IPS-18a (cell line): ENCODE results near the gene SETDB1.

Experiments used
- H3K27ac ChIP-seq: one replicate; pipeline ENCODE4 v1.5.1; 2013; ENCODE audit warnings: low read length
- H3K27me3 ChIP-seq: one replicate; pipeline ENCODE4 v1.6.1; 2013; ENCODE audit warnings: mild to moderate bottlenecking, low read length; ENCODE audit not compliant: control insufficient read depth, insufficient read depth
- H3K36me3 ChIP-seq: one replicate; pipeline ENCODE4 v1.6.1; 2013; ENCODE audit warnings: low read depth, low read length; ENCODE audit not compliant: control insufficient read depth
- H3K4me1 ChIP-seq: one replicate; pipeline ENCODE4 v1.6.1; 2013; ENCODE audit warnings: low read depth, low read length; ENCODE audit not compliant: control insufficient read depth
- H3K4me3 ChIP-seq: one replicate; pipeline ENCODE4 v1.5.1; 2013; ENCODE audit warnings: low read length
- H3K9ac ChIP-seq: one replicate; pipeline ENCODE4 v1.6.1; 2013; ENCODE audit warnings: mild to moderate bottlenecking, low read length, moderate library complexity
- H3K9me3 ChIP-seq: one replicate; pipeline ENCODE4 v1.6.1; 2013; ENCODE audit warnings: low read depth, low read length; ENCODE audit not compliant: control insufficient read depth

The SETDB1 gene

GRCh38 chr1:150969626-150970025 is 43.5 kb downstream of the SETDB1 start:
- no peaks in the 10 kb centered on the region for H3K27me3 ChIP-seq
- peaks cover 44% of the 10 kb centered on the region for H3K36me3 ChIP-seq
- H3K4me3 ChIP-seq: no peak overlapping the region
- H3K9me3 ChIP-seq: no peaks in the 10 kb centered on the region
- peaks cover 30% of the 10 kb centered on the region for H3K4me1 ChIP-seq
- H3K9ac ChIP-seq: no peak overlapping the region
- no peak overlapping the region for H3K27ac ChIP-seq

- Histone ChIP-seq H3K27ac (no peak overlapping the region), H3K27me3 (no peaks in the 10 kb centered on the region), H3K9ac (no peak overlapping the region), H3K36me3 (peaks cover 31% of the 10 kb centered on the region), H3K4me3 (peak overlapping the region; percentile 91), H3K9me3 (no peaks in the 10 kb centered on the region), H3K4me1 (peaks cover 31% of the 10 kb centered on the region)
Measured at GRCh38 chr1:150970808-150971582, 44.8 kb downstream of the SETDB1 start.

DNA sequence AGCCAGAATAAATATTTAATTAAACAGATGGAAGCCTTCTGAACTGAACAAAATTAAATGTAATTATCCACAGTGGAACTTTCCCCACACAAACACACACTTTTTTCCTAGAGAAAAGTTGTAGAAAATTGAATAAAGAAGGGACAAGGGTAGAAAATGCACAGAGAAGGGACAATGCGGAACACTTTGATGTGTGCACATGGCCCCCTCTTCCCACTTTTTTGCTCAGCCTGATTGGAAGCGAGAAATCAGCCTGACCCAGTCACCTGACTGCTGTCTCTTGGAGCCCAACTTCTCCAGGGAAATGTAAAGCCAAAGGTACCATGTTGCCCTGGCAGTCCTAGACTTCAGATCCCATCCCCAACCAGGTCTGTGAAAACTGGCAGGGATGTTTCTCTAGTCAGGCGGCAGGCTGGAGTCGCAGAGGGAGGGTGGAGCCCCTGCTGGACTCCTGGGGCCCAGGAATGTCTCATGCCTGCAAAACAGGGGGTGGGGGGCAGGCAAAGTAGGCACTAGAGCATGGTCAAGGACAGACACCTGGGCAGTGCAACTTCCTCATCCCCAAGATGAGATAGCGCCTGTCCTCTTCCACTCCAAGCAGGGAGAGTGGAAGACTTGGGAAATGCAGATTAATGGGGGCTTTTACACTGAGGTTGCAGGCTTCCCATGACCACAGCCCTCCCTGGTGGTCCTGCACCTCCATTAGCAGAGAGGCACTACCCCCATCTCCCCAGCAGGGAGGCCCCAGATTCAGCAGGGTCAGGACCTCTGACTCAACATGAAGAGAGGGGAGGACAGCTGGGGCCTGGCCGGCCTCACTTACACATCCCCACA is 45.6 kb downstream of the SETDB1 start:
- H3K9me3 ChIP-seq: no peaks in the 10 kb centered on the region
- peaks cover 39% of the 10 kb centered on the region for H3K4me1 ChIP-seq
- peak overlapping the region; percentile 91 for H3K4me3 ChIP-seq
- no peak overlapping the region for H3K27ac ChIP-seq
- H3K27me3 ChIP-seq: no peaks in the 10 kb centered on the region
- H3K9ac ChIP-seq: peak overlapping the region; percentile 5
- peaks cover 23% of the 10 kb centered on the region for H3K36me3 ChIP-seq

GRCh38 chr1:150972417-150972940 is 46.3 kb downstream of the SETDB1 start:
- Histone ChIP-seq H3K36me3 (peaks cover 16% of the 10 kb centered on the region), H3K27ac (no peak overlapping the region), H3K4me1 (peaks cover 46% of the 10 kb centered on the region), H3K4me3 (peak overlapping the region; percentile 91), H3K9me3 (no peaks in the 10 kb centered on the region), H3K27me3 (no peaks in the 10 kb centered on the region), H3K9ac (peak overlapping the region; percentile 5)

GRCh38 chr1:150973258-150973835 is 47.2 kb downstream of the SETDB1 start:
- Histone ChIP-seq H3K4me3 (peak overlapping the region; percentile 91), H3K9me3 (no peaks in the 10 kb centered on the region), H3K27ac (no peak overlapping the region), H3K9ac (peak overlapping the region; percentile 87), H3K4me1 (peaks cover 47% of the 10 kb centered on the region), H3K36me3 (peaks cover 7% of the 10 kb centered on the region), H3K27me3 (no peaks in the 10 kb centered on the region)

DNA sequence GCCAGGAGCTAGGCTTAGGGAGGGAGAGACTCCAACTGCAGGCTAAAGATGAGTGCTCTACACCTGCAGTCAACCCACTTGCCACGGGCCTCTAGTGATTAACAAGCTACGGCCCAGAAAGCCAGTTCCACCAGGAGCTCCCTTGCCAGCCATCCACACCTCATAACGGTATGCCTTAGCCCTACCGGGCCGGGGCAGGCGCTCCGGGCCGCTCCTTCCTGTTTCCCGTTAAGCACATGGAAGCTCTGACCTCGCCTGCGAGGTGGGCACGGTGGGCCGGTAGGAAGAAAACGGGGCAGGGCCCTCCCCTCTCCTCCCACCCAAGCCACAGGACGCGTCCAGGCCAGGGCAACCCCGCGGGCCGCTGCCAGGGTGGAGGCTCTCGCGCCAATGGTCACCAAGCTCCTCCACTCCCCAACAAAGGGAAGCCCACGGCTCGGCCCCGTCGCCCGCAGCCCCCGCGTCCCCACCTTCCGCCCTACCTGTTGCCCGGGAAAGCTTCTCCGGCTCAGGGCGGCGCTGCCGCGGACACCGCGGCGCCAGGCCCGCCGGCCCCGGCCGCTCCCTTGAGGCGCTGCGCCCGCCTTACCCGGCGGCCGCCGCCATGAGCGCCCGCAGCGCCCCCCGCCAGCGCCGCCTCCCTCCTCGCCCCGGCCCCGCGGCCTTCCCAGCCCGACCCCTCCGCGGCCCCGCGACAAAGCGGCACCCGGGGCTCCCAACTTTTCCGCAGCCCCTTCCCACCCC is 47.8 kb downstream of the SETDB1 start:
- Histone ChIP-seq H3K4me3 (peak overlapping the region; percentile 91), H3K27ac (no peak overlapping the region), H3K27me3 (no peaks in the 10 kb centered on the region), H3K9ac (peak overlapping the region; percentile 87), H3K36me3 (peaks cover under 1% of the 10 kb centered on the region), H3K9me3 (no peaks in the 10 kb centered on the region), H3K4me1 (peaks cover 47% of the 10 kb centered on the region)

DNA sequence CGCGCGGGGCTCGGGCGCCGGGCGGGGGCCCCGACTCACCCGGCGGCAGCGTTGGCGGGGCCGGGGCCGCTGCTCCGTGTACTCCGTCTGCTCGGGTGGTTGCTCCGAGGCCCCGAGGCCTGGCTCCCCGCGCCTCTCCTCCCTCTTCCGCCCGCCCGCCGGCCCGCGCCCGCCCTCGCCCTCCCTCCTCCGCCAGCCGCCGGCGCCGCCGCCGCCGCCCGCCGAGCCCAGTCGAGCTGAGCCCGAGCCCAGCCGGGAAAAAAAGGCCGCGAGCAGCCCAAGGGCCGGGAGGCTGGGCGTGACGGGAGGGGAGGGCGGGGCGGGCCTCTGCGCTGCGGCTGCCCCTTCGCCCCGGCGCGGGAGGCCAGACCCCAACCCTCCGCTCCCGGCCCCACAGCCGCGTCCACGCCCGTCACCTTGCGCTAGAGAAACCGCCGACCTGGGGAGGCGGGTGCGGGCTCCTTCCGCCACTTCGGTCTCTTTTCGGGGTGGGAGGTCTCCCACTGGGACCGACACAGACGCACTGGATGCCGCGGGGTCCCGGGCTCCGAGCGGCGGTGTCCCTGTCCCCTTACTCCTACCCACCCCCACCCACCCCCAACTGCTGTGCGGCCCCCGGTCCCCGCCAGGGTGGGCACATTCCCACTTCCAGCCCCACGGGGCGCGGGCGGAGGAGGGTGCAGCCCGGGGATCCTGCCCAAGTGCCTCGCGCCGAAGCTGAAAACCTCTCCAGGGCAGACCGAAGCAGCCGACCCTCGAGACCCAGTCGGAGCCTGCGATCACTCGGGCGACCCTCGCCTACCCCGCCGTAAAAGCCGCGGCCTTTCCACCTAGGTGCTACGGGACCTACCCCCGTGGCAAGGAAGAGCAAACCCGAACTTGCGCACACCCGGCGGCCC is 48.7 kb downstream of the SETDB1 start, which contains the start of gene CERS2:
CERS2 (minus strand) TSS at position 256 of the 899 bp plus-strand sequence. CDS start 5,745 bp downstream, outside the sequence.
- peak within 1 kb of the TSS; percentile 87 for H3K9ac ChIP-seq
- no peaks in the 10 kb centered on the region for H3K27me3 ChIP-seq
- no peaks in the 10 kb centered on the region for H3K9me3 ChIP-seq
- H3K36me3 ChIP-seq: no peaks in the 10 kb centered on the region
- H3K4me1 ChIP-seq: peaks cover 47% of the 10 kb centered on the region
- H3K4me3 ChIP-seq: peak within 1 kb of the TSS; percentile 91
- no peak within 1 kb of the TSS for H3K27ac ChIP-seq

DNA sequence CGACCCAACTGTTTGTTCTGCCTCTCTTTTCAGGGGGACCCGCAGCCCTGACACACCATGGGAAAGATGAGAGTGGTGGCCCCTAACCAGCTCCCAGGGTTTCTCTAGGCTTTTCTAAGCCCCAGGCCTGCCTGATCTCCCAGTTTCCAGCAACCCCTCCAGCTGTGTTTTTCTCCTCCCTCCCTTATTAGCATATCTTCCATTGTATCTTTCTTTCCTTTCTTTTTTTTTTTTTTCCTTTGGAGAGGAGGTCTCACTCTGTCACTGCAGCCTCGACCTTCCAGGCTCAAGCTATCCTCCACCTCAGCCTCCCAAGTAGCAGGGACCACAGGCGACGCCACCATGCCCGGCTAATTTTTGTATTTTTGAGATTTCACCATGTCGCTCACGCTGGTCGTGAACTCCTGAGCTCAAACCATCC is 50.2 kb downstream of the SETDB1 start:
- Histone ChIP-seq H3K9ac (no peak overlapping the region), H3K4me3 (no peak overlapping the region), H3K27ac (no peak overlapping the region), H3K27me3 (no peaks in the 10 kb centered on the region), H3K36me3 (no peaks in the 10 kb centered on the region), H3K9me3 (no peaks in the 10 kb centered on the region), H3K4me1 (peaks cover 43% of the 10 kb centered on the region)

DNA sequence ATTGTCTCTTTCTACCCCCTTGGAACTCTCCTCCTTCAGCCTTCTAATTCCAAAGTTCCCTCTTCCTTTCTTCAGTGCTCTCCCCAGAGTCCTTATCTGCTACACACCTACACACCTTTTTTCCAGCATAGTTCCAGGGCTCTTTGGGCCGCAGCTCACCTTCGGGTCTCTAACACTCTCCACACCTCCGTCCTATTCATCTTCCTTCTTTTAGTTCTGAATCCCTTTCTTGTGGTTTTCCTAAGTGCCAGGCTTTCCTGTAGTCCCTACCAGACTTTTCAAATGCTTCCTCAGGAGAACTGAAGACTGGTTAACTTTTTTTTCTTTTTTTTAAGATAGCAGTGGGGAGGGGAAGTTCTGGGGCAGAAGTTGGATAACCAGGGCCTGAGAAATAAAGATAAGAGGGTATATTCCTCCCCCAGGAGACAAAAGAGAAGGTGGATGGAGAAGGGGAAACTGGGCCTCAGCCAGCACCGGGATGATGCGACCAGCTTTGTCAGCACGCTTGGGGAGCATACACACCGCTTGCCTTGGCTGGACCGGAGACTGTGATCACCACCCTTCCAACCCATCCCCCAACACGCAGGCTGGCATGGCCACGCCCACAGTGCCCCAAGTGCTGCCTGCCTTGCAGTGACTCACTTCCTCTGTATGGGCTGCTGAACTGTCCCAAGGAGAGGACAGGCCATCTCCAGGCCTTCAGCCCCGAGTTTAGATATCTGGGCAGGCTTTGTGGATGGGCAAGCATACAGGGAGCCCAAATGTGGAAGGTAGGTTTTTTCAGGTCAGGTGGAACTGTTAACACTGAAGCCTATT is 50.9 kb downstream of the SETDB1 start:
- Histone ChIP-seq H3K27ac (no peak overlapping the region), H3K4me1 (peaks cover 43% of the 10 kb centered on the region), H3K36me3 (no peaks in the 10 kb centered on the region), H3K9me3 (no peaks in the 10 kb centered on the region), H3K4me3 (no peak overlapping the region), H3K9ac (no peak overlapping the region), H3K27me3 (no peaks in the 10 kb centered on the region)
